ENCODE data around the gene TC2N.
A peak's percentile ranks its signal among the peaks of the same experiment; 100 is the strongest.
"Not testable (repeated sequence)": the region's sequence is repeated elsewhere in the genome, so short reads cannot be mapped to it uniquely, and the experiment has no call there.

Gene TC2N

DNA sequence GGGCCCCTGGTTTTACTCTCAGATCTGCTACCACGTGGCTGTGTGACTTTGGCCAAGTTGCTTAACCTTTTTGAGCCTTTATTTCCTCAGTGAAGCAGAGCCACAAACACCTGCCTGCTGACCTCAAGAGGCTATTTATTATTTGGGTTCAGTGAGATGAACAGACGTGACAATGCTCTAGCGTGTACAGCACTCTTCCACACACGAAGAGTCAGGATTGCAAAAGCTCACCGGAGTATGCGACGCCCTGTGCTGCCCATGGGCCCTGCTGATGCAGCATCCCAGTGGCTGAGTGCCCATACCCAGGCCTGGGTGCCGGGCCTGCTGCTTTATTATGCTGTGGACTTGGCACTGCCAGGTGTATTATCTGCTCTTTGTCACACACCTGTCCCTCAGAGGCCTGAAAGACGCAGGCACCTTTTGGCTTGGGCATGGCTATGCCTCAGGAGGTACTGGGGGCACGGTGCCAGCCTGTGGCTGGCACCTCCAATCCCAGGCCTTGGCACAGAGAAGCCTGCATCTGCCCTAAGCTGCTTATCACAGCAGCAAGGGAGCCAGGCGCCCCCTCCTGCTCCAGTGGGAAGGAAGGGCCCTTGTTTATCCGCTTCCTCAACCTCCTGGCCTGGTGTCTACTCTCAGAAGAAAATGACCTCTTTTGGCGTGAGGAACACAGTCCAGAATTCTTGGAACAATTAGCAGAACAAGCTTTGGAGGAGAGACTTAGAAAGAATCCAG, 22.3 kb upstream of the TC2N start:
- DNase-seq (ENCODE audit: insufficient read length, low spot score) (no peak), FAIRE-seq (no peak)

DNA sequence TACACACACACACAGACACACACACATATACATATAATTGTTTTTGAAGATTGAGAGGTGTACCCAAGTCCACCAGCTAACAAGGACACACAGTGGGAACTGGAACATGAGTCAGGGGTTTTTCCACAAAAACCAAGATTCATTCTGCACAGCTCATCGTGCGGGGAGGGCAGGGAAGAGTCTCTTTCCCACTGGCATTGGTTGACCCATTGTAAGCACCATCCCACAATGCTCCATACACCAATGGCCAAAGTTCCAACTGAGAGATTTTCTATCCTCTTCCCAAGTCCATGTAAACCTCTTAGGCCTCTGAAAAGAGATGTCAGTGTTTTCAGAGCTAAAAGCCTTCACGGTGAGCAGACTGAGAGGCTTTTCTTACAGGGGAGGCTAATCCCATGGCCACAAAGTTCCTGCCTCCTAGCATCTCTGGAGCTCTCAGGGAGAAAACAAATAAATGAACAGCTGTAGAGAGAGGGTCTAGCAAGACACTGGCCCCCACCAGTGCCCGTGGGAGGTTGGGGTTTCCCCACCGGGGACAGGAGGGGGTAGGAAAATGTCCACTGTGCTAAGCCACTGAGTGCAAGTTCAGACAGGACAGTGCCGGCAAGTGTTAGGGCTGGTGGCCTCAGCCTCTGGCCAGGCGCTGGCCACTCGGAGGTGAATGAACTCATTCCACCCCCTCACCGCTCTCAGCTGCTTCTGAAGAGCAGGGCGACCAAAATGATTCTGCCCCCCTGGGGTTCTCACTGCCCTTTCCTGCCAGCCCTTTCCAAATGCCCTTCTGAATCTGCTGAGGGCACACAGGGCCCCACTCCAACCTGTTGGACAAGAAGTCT, 21.5 kb upstream of the TC2N start:
- no peak for FAIRE-seq
- no peak for DNase-seq (ENCODE audit: insufficient read length, low spot score)

DNA sequence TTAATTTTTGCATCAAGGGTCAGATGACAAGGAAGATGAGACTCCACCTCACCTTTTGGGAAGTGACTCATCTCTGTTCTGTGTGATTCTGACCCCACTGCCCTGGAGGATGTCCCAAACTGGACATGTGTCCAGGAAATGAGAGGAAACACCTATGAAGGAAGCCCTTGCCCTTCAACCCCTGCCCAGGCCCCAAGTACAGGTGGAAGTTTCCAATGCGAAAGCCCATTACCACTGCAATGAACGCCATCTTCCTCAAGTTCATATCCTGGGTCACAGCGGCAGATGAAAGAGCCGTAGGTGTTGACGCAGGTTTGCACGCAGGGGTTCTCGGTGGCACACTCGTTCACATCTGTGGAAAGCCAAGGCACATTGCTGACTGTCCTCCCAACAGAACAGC, 19.6 kb upstream of the TC2N start:
- no peak for FAIRE-seq

DNA sequence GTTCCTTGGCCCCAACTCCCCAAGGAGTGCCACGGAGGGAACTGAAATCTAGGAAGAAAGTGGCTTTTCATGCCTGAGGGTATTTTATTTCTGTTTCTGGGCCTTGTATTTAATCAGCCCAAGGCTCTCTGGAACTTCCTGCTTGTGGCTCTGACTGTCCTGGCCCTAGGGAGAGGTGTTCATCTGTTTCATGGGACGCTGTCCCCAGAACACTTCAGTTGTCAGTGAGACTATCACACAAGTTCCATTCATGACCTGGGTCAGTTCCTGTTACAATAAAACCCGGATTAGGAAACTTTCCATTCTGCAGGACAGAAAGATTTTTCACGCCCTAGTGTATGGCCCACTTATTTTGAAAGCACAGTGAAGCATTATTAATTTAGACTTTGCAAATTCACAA, 18.5 kb upstream of the TC2N start:
- FAIRE-seq (no peak), DNase-seq (ENCODE audit: insufficient read length, low spot score) (no peak)

More for the DNA sequence above, 19.6 kb upstream of the TC2N start:
- no peak for DNase-seq (ENCODE audit: insufficient read length, low spot score)

DNA sequence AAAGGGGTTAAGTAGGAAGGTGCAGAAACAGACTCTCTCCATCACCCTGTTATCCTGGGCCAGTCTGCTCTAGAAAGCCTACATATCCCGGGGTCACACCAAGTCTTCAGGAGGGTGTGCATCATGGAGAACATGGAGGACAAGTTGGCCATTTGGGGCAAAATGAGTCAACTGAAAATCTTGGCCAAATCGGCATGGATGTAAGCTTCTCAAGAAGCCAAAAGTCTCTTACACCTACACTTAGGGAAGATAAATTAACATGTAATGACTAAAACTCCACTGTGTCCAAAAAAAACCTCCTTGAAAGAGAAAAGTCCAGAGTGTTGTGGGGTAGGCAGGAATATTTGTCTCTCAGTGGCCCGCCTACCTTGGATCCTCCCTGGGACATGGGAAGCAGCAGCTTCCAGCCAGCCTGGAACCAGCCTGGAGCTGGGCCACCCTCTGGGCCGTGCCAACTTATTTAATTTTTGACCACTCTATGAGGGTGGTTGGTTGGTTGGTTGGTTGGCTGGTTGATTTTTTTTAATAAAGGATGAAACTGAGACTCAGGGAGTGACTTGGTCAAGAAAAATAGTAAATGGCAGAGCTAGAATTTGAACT, 17.9 kb upstream of the TC2N start:
- DNase-seq (ENCODE audit: insufficient read length, low spot score) (no peak), FAIRE-seq (no peak)

DNA sequence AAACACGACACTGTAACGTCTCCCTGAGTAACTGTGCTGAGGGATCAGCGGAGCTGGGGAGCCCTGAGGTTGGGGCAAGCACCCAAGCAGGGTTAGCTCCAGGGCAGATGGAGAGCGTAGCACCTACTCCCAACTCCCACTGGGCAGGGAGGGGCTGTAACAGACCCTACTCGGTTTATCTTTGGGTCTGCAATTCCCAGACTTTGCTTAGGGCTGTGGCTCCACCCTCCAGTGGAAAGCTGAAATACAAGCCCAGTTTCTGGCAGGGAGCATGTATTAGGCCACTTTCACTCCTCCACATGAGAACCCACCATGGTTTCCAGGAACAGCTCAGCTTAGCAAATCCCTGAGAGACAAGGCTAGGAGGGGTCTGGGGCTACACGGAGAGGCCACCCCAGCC, 17.3 kb upstream of the TC2N start:
- FAIRE-seq: no peak
- DNase-seq (ENCODE audit: insufficient read length, low spot score): no peak

DNA sequence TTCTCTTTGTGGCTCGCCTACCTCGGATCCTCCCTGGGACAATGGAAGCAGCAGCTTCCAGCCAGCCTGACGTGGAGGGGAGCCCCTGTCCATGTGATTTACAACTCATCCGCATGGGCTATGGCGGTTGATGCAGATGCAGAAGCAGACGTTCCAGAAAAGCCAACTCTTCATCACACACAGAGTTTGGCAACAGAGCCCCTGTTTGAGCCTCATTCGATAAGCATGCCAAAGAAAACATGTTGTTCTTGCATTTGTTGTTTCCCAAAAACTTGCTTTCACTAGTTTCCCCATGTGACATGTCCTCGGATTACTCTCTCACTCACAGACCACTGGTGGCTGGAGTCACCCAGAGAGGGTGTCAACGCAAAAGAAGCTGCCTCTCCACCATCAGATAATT, 16.4 kb upstream of the TC2N start:
- no peak for FAIRE-seq
- no peak for DNase-seq (ENCODE audit: insufficient read length, low spot score)

DNA sequence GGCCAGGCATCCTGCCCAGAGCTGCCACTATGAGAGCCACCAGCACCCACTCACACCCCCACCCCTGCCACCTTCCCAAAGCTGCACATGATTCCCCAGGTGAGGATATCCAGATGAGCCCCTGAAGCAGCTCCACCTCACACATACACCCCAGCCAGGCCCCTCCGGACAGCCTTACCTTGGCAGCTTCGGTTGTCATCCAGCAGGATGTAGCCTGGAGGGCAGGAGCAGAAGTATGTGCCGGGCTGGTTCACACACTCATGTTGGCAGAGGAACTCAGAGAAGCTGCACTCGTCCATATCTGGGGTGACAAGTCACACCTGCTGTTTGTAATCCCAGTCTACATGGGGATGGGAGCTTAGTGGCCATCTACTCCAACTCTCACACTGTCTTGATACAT, 15.4 kb upstream of the TC2N start:
- FAIRE-seq (no peak), DNase-seq (ENCODE audit: insufficient read length, low spot score) (no peak)

- no peak for DNase-seq (ENCODE audit: insufficient read length, low spot score)
These were observed 15.0 kb upstream of the TC2N start for GRCh38 chr14:91882369-91882768.

DNA sequence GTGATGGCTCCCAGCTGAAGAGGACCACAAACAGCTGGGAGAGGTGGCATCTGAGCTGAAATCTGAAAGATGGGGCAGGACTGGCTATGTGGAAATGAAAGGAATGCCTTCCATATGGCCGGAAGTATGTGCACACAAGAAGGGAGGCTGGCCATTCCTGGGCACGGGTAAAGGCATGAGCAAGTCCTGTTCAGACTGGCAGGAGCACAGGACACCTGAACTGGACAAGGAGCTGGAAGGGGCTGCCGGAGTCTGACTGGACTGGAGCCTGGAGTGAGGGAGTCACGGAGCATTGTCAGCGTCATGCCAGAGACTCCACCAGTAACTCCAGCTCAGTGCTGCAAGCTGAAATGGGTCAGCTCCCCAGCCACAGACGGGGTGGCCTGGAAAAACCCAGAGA, 11.9 kb upstream of the TC2N start:
- FAIRE-seq: no peak
- DNase-seq (ENCODE audit: insufficient read length, low spot score): no peak

More at GRCh38 chr14:91882369-91882768, 15.0 kb upstream of the TC2N start:
- no peak for FAIRE-seq

DNA sequence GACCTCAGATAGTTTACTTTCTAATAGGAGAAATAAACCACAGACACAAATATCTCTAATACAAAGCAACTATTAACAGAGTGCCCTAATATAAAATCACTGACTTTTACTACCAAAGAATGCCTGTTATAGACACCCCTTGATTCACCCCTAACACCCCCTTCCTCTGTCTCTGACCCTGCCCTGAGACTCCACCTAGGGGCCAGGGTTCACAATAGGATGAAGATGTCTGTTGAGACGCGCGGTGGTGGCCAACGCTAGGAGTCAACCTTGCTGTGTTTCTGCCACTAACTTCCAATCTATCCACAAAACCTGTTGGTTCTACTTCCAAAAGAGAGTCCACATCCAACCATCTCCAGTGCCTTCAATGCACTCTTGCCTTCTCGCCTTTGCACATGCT, 10.9 kb upstream of the TC2N start:
- FAIRE-seq (no peak), DNase-seq (ENCODE audit: insufficient read length, low spot score) (no peak)

- DNase-seq (ENCODE audit: insufficient read length, low spot score): no peak
- FAIRE-seq: no peak
These were observed 10.1 kb upstream of the TC2N start for GRCh38 chr14:91877376-91877915.

- DNase-seq (ENCODE audit: insufficient read length, low spot score) (no peak), FAIRE-seq (no peak)
These were observed 9.2 kb upstream of the TC2N start for GRCh38 chr14:91876492-91876891.

DNA sequence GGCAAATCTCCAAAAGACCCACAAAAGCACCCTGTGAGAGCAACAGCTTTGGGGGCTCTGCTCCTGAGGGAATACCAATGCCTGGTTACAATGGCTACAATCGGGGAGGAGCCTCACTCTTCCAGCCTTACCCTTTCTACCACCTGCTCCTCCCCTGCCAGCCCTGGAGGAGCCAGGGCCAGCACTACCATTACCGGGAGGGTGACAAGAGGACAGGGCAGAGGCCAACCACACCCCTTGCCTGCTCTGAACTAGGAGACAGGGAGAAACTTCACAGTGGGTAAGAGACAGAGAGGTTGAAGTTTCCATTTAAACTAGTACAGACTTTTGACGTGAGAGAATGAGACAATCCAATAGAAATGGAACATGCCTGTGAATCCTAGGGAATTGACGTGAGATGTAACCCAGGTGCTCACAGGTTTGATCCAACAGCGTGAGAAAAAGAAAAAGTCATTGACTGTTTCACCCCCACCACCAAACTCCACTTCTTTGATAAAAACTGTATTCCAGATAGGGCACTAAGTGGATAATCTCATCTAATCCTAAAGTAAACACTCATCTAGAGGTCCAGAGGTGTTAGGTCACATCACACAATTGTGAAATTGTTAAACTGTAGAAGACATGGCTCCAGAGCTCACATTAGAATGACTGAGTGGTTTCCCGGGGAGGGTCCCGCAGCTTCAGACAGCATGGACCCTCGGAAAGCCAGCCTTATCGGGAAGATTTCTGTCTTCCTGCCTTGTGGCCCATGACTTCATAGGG, 8.4 kb upstream of the TC2N start:
- DNase-seq (ENCODE audit: insufficient read length, low spot score) (no peak), FAIRE-seq (no peak)

- peak; percentile 70 for DNase-seq (ENCODE audit: insufficient read length, low spot score)
- peak; percentile 95 for FAIRE-seq
These were observed 6.4 kb upstream of the TC2N start for GRCh38 chr14:91873471-91874415.

- DNase-seq (ENCODE audit: insufficient read length, low spot score) (no peak), FAIRE-seq (no peak)
These were observed 5.5 kb upstream of the TC2N start for GRCh38 chr14:91872517-91873470.

DNA sequence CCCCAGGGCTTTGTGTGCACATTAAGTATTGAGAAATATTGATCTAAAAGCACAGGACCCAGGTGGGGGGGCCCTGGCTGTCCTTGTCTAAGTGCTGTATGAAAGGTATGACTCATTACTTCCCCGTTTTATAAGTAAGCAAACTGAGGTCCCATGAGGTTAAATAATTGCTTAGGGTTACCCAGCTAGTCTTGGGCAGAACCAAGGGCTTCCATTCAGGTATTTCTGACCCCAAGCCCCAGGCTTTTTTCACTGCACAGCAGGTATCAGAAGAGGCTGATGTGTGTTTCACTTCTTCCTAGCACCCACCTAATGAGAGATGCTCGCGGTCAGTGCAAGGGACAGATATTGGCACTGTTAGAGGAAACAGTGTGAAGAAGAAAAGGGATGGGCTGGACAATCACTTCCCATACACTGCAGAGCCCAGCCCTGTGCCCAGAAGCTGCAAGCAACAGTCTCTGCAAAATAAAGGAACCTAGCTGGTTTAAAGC, 4.7 kb upstream of the TC2N start:
- FAIRE-seq (peak; percentile 86), DNase-seq (ENCODE audit: insufficient read length, low spot score) (peak; percentile 22)

GRCh38 chr14:91871401-91871800, 4.1 kb upstream of the TC2N start:
- not testable (repeated sequence) for FAIRE-seq; DNase-seq (ENCODE audit: insufficient read length, low spot score)

Data from GM19239 (cell line).